ENCODE data around the gene CFAP119.
A peak's percentile ranks its signal among the peaks of the same experiment; 100 is the strongest.

The CFAP119 gene

GRCh38 chr16:30723725-30724355 lies 38.0 kb downstream of the CFAP119 start:
- Histone ChIP-seq H2AFZ (ENCODE audit: low read depth, low read length) (no peak overlapping the region), H3K9me3 (ENCODE audit: insufficient read depth, low read length, severe bottlenecking) (no peaks in the 10 kb centered on the region), H3K4me1 (ENCODE audit: insufficient read depth, low read length) (no peaks in the 10 kb centered on the region), H3K36me3 (ENCODE audit: insufficient read depth, low read length) (peaks cover 96% of the 10 kb centered on the region), H3K9ac (ENCODE audit: low read depth, low read length) (no peak overlapping the region), H3K27me3 (ENCODE audit: insufficient read depth, low read length, poor library complexity) (no peaks in the 10 kb centered on the region), H3K4me3 (ENCODE audit: low read depth in 1 of 2, low read length in 2 of 2) (no peak overlapping the region), H3K79me2 (ENCODE audit: insufficient read depth, low read length) (peaks cover 66% of the 10 kb centered on the region), H3K4me2 (ENCODE audit: insufficient read depth, low read length) (no peak overlapping the region), H3K27ac (ENCODE audit: low read length) (no peak overlapping the region), H4K20me1 (ENCODE audit: insufficient read depth, low read length) (peaks cover 59% of the 10 kb centered on the region)
- DNase-seq (no peak), ATAC-seq (ENCODE audit: insufficient read depth, low read depth) (no peak)
- TF ChIP-seq CTCF (IDR thresholded peaks at IDR 0.05; ENCODE audit: borderline replicate concordance, extremely low read depth, low read length, poor library complexity, severe bottlenecking) (no peak), EZH2 (IDR thresholded peaks at IDR 0.05; ENCODE audit: borderline replicate concordance, low read depth, low read length, severe bottlenecking) (no peak)

- H3K4me2 ChIP-seq (ENCODE audit: insufficient read depth, low read length) = no peak overlapping the region
- H3K79me2 ChIP-seq (ENCODE audit: insufficient read depth, low read length) = peaks cover 66% of the 10 kb centered on the region
- ATAC-seq (ENCODE audit: insufficient read depth, low read depth) = no peak
- H3K4me3 ChIP-seq (ENCODE audit: low read depth in 1 of 2, low read length in 2 of 2) = no peak overlapping the region
- no peak overlapping the region for H2AFZ ChIP-seq (ENCODE audit: low read depth, low read length)
- no peak for DNase-seq
- H3K9me3 ChIP-seq (ENCODE audit: insufficient read depth, low read length, severe bottlenecking) = no peaks in the 10 kb centered on the region
- H3K36me3 ChIP-seq (ENCODE audit: insufficient read depth, low read length) = peaks cover 94% of the 10 kb centered on the region
- peaks cover 59% of the 10 kb centered on the region for H4K20me1 ChIP-seq (ENCODE audit: insufficient read depth, low read length)
- H3K4me1 ChIP-seq (ENCODE audit: insufficient read depth, low read length) = no peaks in the 10 kb centered on the region
- no peaks in the 10 kb centered on the region for H3K27me3 ChIP-seq (ENCODE audit: insufficient read depth, low read length, poor library complexity)
- no peak overlapping the region for H3K27ac ChIP-seq (ENCODE audit: low read length)
- no peak for TF ChIP-seq EZH2 (IDR thresholded peaks at IDR 0.05; ENCODE audit: borderline replicate concordance, low read depth, low read length, severe bottlenecking)
- no peak for TF ChIP-seq CTCF (IDR thresholded peaks at IDR 0.05; ENCODE audit: borderline replicate concordance, extremely low read depth, low read length, poor library complexity, severe bottlenecking)
- no peak overlapping the region for H3K9ac ChIP-seq (ENCODE audit: low read depth, low read length)
Observed at GRCh38 chr16:30722916-30723315, 38.9 kb downstream of the CFAP119 start.

GRCh38 chr16:30722443-30722842 lies 39.4 kb downstream of the CFAP119 start:
- ATAC-seq (ENCODE audit: insufficient read depth, low read depth) (peak; percentile 27; the same call in 2 of the 3 replicates), DNase-seq (no peak)
- TF ChIP-seq CTCF (IDR thresholded peaks at IDR 0.05; ENCODE audit: borderline replicate concordance, extremely low read depth, low read length, poor library complexity, severe bottlenecking) (peak; percentile 34), EZH2 (IDR thresholded peaks at IDR 0.05; ENCODE audit: borderline replicate concordance, low read depth, low read length, severe bottlenecking) (no peak)
- Histone ChIP-seq H3K27me3 (ENCODE audit: insufficient read depth, low read length, poor library complexity) (no peaks in the 10 kb centered on the region), H3K36me3 (ENCODE audit: insufficient read depth, low read length) (peaks cover 95% of the 10 kb centered on the region), H3K27ac (ENCODE audit: low read length) (no peak overlapping the region), H3K4me1 (ENCODE audit: insufficient read depth, low read length) (no peaks in the 10 kb centered on the region), H2AFZ (ENCODE audit: low read depth, low read length) (no peak overlapping the region), H4K20me1 (ENCODE audit: insufficient read depth, low read length) (peaks cover 60% of the 10 kb centered on the region), H3K79me2 (ENCODE audit: insufficient read depth, low read length) (peaks cover 71% of the 10 kb centered on the region), H3K4me2 (ENCODE audit: insufficient read depth, low read length) (no peak overlapping the region), H3K9me3 (ENCODE audit: insufficient read depth, low read length, severe bottlenecking) (no peaks in the 10 kb centered on the region), H3K9ac (ENCODE audit: low read depth, low read length) (no peak overlapping the region), H3K4me3 (ENCODE audit: low read depth in 1 of 2, low read length in 2 of 2) (no peak overlapping the region)
